T-helper 1 cell (primary cell): ENCODE data around the gene USP49.

Experiments
- DNase-seq, 5 donors: peaks; one replicate each; pipeline ENCODE4 v3.0.0-alpha.2; 2012 to 2020

USP49 gene

DNA sequence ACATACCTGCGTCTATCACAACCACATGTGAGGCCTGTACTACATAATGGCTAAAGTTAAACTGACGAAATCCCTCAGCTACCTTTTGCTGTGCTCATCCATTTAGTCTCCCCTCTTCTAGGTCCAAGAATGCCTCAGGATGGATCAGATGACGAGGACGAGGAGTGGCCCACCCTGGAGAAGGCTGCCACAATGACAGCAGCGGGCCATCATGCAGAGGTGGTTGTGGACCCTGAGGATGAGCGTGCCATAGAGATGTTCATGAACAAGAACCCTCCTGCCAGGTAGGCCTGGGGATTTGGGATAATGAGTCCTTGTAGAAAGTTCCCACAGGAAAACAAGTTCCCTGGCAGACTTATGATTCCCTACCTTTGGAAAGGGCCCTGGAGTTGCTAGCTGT lies 32.1 kb upstream of the USP49 start:
- DNase-seq = no peak

DNA sequence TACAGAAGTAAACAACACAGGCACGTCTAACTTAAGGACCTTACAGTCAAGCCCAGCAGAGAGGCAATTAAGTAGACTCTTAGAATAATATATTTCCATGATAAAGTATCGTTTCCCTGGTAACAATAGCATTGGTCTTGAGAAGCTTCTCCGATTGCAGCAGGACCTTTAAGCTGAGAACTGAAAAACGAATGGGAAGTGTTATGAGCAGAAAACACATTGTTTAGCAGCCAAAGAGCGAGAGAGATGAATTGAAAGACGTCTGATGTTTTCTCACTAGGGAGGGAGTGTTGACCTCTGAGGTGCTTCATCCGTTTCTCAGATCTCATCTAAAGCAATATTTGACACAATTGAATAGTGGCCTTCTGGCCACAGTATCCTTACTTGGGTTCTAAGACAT lies 27.0 kb upstream of the USP49 start:
- DNase-seq = no peak

DNA sequence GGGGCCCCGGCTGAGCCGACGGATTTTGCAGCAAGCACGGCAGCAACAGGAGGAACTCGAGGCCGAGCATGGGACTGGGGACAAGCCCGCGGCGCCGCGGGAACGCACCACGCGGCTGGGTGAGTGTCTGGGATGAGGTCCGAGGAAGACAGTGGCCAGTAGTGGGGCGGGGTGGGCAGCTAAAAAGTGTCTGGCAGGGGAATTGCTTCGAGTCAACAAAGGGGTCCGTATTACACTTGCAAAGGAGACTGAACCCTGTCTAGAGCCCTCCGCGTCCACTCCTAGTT lies 26.5 kb upstream of the USP49 start:
- DNase-seq = peak in 1 of 5 donors; percentile 16

DNA sequence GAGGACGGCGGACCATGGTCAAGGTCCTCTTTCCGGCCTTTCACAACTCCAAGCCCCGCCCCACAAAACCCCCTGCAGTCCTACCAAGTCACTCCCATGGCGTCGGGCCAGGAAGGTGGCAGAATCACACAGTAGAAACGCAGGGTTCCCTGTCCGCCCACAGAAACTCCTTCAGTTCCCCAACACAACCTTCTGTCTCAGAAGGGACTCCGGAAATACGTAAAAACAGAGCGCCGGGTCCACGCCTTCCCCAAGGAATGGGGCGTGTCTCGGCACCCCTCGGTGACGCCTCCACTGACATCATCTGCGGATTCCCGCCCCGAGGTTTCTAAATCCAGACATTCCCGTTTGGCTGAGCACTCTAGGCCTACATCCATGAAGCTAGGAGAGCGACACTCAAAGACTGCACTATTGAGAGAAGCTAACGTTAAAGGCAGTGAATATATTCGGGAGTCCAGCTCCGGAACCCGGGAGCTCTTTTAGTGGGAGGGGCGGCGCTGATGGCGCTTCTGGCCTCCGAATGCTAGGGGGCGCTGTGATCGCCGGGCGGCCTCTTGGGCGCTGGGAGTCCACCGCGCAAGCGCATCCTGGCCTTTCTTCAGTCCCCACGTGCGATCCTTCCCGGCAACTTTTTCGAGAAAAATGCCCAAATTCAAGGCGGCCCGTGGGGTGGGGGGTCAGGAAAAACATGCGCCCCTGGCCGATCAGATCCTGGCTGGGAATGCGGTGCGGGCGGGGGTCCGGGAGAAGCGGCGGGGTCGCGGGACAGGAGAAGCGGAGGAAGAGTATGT lies 25.9 kb upstream of the USP49 start, which contains the start of the genes BYSL and MED20:
TSS of gene BYSL (plus strand) at position 579 of the 791 bp plus-strand sequence. CDS start at position 643, 64 bp downstream.
TSS of gene MED20 (minus strand) at position 219 of the 791 bp plus-strand sequence. CDS start at position 98, 121 bp downstream.
- peak; percentile 84 to 94 (median 91) for DNase-seq

DNA sequence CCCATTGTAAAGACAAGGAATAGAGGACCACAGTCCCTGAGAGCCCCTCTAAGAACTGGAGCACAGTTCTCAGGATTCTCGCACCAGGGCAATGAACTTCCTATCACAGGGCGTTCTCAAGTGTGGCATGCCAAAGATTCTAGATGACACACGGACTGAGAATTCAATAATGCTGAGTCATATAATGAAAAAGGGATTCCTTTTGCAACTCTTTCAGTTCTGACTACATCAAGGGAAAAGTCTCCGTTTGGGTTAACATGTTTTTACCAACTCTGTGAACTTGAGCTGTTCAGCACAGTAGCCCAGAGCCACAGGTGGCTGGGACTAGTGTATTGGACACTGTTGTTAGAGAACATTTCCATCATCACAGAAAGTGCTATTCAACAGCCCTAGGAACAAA lies 22.4 kb upstream of the USP49 start:
- peak in 1 of 5 donors; percentile 47 for DNase-seq

DNA sequence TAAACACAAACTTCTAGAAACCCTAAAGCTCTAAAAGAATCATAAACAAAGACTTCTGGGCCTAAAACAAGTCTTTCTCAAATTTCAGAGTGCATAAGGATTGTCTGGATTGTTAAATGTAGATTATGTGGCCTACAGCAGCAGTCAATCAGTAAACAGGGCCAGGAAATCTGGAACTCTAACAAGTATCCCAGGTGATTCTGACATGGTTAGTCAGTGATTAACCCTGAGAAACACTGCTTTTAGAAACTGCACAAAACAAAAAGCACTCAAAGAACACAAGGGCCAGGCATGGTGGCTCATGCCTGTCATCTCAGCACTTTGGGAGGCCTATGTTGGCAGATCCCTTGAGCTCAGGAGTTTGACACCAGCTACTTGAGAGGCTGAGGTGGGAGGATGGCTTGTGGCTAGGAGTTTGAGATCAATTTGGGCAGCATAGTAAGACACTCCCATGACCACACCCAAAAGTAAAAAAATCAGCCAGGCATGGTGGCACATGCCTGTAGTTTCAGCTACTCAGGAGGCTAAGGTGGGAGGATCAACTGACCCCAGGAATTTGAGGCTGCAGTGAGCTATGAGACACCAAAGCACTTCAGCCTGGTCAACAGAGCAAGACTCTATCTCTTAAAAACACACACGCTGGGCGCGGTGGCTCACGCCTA lies 19.8 kb upstream of the USP49 start:
- DNase-seq = no peak

DNA sequence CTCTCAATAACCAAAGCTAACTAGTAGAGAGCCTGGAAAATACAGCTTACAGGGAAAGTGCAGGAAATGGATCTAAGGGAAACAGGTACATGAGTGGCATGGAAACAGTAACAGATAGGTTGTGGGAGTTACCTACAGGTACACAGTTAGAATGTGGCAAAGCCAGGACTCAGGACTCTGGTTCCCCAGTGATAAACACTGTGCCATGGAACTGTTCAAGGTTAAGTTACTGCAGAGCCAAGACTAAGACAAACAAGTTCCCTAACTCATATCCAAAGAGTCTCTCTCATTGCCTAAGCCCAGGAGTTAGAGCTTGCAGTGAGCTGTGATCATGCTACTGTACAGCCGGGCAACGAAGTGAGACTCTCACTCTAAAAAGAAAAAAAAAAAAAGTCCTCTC lies 19.2 kb upstream of the USP49 start:
- DNase-seq = no peak

DNA sequence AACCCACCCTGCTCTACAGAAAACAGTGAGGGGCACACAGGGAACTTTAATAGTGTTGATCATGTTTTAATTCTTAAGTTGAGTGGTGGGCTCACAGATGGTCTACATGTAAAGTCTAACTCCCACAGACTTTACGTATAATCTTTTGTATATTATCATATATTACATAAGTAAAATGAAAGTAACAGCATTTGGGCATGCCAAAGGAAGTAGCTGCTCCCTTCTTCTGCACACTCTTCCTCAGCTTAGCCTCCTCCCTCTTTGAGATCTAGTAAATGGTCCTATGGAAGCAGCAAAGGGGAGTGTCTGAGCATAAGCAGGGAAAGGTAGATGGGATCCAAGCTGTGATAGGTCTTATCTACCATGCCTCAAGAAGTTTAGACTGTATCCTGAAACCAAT lies 14.6 kb upstream of the USP49 start:
- no peak for DNase-seq

DNA sequence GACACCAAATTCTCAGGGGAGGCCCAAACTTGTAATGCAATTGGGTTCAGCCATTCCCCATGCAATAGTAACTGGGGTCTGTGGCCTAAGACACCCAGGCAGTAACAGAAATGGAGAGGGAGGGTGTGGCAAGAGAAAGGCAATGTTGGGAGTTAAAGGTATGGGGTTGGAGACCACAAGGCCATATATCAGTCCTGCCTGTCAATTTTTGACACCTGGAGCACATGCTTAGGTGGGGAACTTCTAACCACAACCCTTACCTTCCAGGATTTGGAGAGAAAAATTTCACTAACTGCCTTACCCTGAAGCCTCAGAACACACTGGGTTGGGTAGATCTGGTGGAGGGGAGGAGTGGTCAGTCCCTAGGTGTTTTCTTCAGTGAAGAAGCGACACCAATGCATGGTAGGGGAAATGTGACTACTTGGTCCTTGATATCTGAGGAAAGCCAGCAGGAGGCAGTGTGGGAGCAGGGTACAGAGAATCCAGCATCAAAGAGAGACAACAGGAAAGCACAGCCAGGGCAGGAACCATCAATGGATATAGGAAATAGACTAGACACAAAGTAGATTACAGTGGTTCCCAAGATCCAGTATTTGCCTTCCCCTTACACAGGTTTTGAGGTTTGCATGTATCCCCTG lies 6.8 kb upstream of the USP49 start:
- DNase-seq = peak; percentile 17 to 63 (median 41)

DNA sequence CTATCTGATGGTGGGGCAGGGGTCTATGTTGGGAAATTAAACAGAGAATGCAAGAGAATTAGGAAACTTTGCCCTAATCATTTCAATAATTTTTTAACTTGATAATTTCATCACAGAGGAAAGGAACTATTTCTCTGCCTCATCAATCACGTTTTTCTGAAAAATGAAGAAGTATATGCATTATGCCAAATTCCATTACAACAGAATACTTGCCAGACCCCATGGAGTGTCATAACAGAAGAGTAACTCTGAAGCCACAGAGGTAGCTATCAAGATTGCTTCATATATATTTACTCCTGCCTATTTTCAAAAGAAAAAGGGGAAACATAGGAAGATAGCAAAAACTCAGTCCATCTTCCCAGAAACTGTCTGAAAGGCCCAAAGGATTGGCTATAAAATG lies 5.7 kb upstream of the USP49 start:
- no peak for DNase-seq

DNA sequence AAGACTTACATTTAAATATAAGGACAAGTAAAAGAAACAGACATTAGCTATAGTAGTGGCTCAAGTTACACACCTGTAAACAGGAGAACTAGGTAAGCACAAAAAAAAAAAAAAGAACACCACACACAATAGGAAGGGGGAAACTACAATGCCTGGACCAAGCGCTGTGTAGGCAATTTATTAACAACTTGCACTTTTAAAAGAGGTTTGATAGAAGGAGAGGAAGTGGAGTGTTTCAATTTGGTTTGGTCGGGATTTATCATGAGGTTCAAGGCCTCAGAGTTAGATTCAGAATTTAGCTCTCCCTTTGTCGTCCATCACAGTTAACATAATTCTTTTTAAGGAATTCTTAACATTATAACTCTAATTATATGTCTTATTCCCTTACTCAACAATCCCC lies 1.1 kb upstream of the USP49 start:
- no peak for DNase-seq

DNA sequence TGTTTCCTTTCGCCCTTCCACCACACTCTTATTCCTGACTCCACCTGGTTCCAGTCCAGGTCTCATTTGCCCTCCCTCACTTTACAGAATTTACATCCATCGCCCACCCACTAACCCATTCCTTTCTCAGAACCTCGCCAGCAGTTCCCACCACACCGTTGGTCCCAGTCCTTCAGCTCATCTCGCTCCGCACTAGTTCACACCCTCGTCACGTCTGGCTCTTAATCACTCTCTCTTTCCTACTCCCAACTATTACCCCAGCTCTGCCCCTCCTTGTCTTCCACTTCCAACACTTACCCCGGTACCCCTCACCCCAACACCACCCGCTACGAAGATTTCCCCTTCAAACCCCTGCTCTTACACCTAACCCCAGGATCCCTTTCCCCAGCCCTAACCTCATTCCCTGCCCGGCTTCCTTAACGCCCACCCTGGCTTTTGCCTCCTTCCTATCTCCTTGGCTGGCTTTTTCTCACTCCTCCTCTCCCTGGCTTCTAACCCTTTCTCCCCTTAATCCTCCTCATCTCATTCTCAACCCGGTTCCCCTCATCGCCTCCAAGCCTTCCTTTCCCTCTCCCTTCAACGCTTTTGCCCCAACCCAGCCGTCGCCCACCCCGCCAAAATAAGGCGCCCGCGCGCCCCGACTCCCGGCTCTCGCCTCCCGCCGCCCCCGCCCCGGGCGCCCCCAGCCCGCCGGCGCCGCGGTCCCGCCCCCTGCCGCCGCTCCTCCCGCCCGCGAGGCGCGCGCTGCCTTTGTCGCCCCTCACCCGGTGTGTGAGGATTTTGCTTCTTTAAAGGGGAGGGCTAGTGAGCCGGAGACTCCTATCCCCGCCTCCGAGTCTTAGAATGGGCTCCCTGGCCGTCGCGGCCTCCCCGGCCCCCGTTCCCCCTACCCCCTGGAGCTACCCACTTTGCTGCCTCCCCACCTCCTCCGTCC lies 542 bp downstream of the USP49 start:
- DNase-seq = peak in 1 of 5 donors; percentile 3

DNA sequence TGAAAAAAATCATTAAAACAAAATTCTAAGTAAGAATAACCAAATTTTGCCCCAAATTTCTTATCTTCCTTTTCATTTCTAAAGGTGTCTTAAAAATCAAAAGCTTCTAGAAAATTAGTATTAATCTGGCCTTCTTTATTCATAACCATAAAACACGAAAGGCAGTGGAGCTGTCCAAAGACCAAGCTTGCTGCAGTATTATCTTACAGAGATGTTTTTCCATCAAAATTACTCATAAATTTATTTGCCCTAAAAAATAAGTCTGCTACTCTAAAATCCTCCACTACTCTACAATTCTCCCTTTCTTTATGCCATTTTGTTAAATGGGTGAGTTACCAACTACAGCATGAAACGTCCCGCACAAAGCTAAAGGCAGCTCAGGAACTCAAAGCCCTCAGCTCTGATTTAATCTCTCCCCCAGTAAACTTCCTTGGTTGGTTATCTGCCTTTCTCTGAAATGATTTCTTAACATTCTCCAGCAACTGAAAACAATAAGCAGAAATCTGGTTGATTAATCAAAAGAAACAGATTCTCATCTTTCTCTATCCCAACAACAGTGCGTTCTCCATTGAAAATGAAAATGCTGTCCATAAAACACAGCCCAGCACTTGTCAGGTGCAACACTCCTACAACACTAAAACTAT lies 2.1 kb downstream of the USP49 start:
- DNase-seq = no peak

DNA sequence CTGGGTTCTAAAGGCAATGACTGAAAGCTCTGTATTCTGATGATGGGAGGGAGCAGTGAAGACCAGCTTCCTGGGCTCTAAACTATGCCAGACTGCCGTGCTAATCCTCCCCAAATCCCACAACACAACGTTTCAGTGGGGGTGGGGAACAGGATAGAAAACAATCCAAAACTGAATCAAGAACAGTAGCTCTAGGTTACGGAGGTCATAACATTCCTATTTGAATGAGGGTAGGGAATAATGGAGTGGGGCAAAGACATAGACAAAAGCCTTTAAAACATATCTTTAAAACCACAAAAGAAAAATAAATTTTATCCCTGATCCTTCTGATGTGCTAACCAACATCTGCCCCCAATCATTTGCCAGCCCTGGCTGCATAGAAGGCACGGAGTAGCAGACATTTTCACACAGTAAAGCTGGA lies 7.8 kb downstream of the USP49 start:
- DNase-seq = no peak

DNA sequence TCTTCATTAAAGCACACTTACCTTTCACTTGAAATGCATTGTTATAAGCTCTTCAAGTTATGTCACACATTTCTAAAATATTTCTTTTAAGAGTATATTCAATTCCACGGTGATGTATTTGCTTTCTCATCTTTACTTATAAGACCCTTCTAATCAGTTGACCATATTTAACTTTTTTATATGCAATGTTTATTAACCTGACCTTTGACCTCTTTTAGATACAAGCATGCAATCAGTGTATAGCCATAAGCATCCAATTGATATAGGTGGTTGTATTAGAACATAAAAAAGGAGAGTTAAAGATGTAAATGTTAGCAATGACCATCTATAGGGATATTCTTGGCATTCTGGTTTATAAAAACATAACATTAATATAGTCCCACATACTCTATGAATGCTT lies 9.2 kb downstream of the USP49 start:
- no peak for DNase-seq

DNA sequence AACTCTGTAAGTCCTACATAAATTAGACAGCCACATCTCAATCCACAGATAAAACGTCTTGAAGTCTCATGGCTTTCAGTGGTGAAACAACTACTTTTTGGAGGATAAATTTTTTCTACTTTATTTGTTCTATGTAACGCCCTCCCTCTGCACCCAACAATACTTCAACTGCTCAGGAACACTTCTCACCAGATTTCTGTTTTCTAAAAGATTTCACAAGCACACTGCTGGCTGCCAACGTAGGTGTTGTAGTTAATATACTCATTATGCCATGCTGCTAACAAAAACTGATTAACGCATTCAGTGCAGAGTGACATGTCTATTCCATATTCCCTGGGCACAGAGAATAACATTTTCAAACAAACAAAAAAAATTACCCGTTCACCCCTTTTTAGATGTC lies 10.2 kb downstream of the USP49 start:
- no peak for DNase-seq

DNA sequence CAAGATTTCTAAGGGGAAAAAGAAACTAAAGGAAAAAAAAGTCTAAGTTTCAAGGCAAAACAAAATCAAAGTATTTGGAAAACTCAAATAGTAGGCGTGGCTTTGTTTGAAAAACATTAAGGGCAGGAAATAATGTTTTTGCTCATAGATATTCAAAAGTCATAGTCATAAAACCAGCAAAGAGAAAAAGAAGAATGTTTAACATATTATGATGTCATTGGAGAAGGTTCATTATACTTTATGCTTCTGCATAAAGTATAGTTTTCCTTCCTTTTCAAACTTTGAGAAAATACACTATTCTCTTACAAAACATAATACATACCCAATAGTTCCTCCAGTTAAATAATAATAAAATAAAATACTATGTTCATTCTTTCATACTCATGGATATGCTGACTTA lies 13.7 kb downstream of the USP49 start:
- no peak for DNase-seq

DNA sequence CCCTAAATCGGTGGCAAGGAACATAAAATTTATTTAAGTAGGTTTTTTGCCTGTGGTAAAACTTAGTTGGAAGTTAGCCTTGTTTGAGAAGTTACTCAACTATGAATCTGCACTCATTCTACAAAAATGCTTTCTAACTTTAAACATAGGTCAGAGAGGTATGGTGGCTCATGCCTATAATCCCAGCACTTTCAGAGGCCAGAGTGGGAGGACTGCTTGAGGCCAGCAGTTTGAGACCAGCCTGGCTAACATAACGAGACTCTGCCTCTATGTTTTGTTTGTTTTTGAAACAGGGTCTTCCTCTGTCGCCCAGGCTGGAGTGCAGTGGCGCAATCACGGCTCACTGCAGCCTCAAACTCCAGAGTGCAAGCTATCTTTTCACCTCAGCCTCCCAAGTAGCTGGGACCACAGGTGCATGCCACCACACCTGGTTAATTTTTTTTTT lies 16.2 kb downstream of the USP49 start:
- no peak for DNase-seq

DNA sequence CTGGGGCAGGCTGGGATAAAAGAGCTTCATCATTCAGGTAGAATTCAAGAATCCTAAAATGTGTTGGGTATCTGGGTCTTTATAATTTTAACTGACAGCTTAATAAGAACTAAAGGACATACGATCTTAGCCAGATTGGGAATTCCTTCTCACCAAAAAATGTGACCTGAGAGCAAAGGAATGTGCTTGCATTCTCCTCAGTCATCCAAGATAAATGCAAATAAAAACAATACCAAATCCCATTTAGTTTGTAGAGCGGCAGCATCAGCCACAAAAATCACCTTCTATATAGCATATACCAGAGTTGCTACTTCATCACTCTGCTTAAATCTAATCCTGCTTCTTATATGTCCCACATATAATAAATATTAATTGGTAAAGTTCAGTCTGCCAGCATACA lies 16.9 kb downstream of the USP49 start:
- no peak for DNase-seq

DNA sequence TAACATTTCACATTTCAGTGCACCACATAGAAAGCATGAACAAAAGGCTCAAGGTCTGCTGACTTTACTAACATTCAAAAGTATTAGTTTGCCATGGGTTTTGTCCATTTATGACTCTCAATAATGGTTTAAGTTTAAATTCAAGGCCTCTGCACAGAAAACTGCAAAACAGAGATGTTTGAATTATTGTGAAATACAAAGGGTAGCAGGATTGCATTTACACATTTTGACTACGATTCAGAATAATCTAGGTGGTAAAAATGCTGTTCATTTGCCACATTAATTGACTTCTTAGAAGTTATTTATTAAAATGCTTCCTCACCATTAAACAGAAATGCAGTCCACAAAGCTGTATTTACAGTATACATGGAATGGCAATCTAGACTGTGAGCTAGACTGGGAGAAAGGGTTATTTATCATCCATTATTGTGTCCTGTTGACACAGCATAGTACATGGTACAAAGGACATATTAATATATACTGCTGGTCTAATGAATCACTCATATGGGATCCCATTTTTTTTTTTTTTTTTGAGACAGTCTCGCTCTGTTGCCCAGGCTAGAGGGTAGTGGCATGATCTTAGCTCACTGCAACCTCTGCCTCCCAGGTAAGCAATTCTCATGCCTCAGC lies 18.0 kb downstream of the USP49 start:
- DNase-seq = no peak

DNA sequence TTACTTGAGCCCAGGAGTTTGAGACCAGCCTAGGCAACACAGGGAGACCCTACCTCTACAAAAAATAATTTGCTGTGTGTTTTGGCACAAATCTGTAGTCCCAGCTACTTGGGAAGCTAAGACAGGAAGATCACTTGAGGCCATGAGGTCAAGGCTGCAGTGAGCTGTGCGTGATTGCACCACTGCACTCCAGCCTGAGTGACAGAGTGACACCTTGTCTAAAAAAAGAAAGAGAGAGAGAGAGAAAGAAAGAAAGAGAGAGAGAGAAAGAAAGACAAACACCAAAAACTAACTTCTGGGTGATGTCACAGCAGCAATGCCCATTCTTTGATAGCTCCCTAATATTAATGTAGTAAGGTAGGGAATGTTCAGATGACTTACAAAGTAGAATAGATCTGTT lies 20.4 kb downstream of the USP49 start:
- DNase-seq = no peak

DNA sequence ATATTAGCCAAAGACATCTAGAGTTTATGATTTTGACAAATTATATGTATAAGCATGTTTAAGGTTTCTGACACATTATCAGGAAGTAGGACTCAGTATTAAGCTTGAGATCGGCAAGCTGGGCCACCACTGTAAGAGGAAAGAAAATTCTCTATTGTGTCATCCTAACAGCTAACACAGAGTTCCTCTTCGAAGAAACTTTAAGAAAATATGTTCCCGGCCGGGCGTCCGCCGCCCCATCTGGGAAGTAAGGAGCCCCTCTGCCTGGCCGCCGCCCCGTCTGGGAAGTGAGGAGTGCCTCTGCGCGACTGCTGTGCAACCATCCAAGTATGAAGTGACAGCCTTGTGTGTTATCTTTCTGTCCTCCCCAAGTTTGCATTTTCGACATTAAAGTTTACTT lies 23.0 kb downstream of the USP49 start:
- DNase-seq = no peak
